Muscle layer of colon (tissue), 2 donors: ENCODE measurements around the gene CSK.

Experiments
- H3K27ac ChIP-seq: one replicate; pipeline ENCODE4 v1.7.0; 2013; ENCODE audit warnings: low read depth, mild to moderate bottlenecking, low read length, moderate library complexity
- H3K27me3 ChIP-seq, 2 donors: one replicate each; pipeline ENCODE4 v1.7.0; 2013; ENCODE audit warnings: low read length in 2 of 2, mild to moderate bottlenecking in 2 of 2; ENCODE audit not compliant: insufficient read depth in 2 of 2, control insufficient read depth in 1 of 2
- H3K36me3 ChIP-seq: one replicate; pipeline ENCODE4 v1.7.0; 2013; ENCODE audit warnings: mild to moderate bottlenecking, low read length; ENCODE audit not compliant: insufficient read depth
- H3K4me1 ChIP-seq: one replicate; pipeline ENCODE4 v1.7.0; 2013; ENCODE audit warnings: mild to moderate bottlenecking, low read length; ENCODE audit not compliant: insufficient read depth
- H3K4me3 ChIP-seq, 2 donors: one replicate each; pipeline ENCODE4 v1.7.0; 2013; ENCODE audit warnings: low read length in 2 of 2, low read depth in 1 of 2, mild to moderate bottlenecking in 1 of 2, moderate library complexity in 1 of 2
- H3K9ac ChIP-seq: one replicate; pipeline ENCODE4 v1.7.0; 2013; ENCODE audit warnings: low read length
- H3K9me3 ChIP-seq: one replicate; pipeline ENCODE4 v1.7.0; 2013; ENCODE audit warnings: mild to moderate bottlenecking, low read length
- donor health status: abdominal sarcoma.
- donor health status: Adenocarcinoma of cecum.

The CSK gene

DNA sequence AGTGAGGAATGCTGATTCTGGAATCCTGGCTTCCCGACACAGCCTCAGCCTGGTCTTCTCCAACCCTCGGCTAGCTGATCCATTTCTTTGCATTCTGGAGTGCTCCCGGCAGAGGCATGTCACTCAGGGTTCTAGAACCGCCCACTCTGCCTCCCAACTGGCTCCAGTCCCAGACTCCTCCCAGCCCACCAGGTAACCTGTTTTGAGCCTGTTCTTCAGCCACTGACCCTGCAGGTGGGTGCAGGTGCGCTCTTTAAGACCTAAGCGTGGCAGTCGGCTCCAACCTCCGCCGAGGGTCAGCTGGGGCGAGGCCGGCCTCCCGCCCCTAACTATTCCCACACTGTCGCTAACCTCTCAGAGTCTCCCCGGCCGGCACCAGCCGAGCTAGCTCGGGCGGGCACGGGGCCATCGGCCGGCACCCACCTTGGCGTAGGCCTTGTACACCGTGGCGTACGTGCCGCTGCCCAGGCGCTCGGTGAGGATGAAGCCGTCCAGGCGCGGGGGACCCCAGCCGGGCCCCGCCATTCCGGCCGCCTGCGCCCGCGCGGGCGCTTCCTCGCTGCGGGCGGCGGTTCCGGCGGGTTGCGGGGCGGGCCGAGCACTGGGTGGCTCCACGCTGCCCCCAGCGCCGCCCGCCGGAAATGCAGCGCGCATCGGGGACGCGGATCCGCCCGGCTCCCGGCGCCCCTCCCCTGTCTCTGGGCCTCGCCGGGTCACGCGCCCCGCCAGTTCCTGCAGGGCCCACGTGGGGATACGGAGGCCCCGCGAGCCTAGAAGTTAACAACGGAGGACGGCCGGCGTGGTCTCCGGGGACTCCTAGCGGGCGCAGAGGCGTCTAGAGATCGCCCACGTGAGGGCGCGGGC is 60.9 kb downstream of the CSK start, which contains the start of gene ULK3:
ULK3 (minus strand) TSS at position 576 of the 864 bp plus-strand sequence; CDS start at position 525, 51 bp downstream.
- Histone ChIP-seq H3K36me3 (peaks cover 40% of the 10 kb centered on the region), H3K9ac (peak within 1 kb of the TSS; percentile 71), H3K4me1 (peaks cover 25% of the 10 kb centered on the region), H3K4me3 (peak within 1 kb of the TSS; percentile 34 to 78), H3K27me3 (no peaks in the 10 kb centered on the region), H3K27ac (peak within 1 kb of the TSS; percentile 79), H3K9me3 (no peaks in the 10 kb centered on the region)

DNA sequence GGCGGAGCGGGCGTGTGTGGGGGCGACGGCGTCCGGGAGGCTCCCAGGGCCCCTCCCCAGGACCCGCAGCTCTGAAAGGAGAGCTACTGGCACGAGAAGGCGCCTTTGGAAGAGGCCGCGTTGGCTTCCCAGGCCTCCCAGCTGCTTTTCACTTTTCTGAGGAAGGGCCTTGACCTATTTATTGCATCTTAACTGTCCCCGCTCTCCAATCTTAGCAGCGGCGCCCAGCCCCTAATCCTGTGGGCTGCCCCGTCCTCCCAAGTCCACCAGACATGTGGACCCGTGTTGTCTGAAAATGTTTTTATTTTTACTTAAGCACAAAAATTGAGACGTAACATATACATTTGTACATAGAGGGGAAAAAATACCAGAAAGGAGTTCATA is 61.6 kb downstream of the CSK start:
- Histone ChIP-seq H3K27me3 (no peaks in the 10 kb centered on the region), H3K36me3 (peaks cover 44% of the 10 kb centered on the region), H3K9ac (peak overlapping the region; percentile 8), H3K27ac (peak overlapping the region; percentile 79), H3K4me3 (peak overlapping the region; percentile 34 to 78), H3K9me3 (no peaks in the 10 kb centered on the region), H3K4me1 (peaks cover 25% of the 10 kb centered on the region)

DNA sequence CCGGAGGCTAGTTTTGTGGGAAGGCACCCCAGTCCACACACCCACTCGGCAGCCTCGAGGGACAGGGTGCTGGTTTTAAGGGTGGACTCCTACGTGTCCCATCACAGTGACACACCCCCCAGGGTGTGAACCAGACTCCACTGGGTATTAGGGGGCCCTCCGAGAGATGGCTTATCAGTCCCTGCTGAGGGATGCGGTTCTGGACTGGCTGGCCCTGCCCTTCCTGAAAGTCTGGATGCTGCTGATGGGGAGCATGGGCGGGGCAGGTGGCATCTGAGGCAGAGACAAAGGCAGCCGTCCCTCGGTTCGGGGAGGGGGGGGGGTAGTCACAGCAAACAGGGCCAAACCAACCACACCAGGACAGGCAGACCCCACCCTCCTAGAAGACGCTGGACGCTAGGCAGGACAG is 62.0 kb downstream of the CSK start:
- Histone ChIP-seq H3K27ac (peak overlapping the region; percentile 79), H3K27me3 (no peaks in the 10 kb centered on the region), H3K36me3 (peaks cover 43% of the 10 kb centered on the region), H3K9me3 (no peaks in the 10 kb centered on the region), H3K9ac (peak overlapping the region; percentile 8), H3K4me1 (peaks cover 25% of the 10 kb centered on the region), H3K4me3 (peak overlapping the region in 1 of 2 donors; percentile 78)

DNA sequence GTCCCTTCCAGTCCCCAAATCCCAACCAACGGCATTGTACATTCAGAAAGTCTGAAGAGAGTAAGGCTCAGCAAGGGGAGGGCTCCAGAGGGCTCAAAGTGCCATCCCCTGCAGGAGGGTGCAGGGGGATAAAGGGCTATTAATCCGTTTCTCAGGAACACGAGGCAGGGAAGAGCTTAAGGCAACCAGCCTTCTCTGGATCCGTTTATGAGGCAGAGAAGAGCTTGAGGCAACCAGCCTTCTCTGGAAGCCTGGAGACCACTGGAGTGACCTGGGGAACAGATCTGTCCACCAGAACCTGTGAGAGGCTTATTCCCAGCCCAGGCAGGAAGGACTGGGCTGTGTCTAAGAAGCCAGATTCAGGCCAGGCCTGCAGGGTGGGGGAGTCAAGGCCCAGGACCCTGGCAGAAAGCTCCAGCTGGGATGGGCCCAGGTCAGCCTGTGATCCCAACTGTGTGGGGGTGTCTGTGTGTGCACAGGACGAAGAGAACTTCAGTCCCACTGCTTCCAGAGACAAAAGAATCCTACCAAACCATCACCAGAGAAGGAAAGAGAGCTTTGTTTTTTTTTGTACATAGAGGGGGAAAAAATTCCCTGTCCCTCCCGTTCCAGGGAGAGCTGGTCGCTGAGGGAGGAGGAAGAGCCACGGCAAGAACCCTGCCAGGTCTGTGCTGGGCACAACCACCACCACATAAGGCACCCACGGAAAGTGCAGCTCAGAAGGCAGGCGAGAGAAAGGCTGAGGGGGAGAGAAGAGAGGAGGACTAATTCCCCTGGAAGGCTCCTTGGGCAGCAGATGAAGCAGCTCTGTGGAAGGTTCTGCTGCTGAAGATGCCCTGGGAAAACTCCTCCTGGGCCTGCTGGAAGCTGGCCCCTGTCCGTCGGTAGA is 62.7 kb downstream of the CSK start:
- Histone ChIP-seq H3K27ac (no peak overlapping the region), H3K4me3 (no peak overlapping the region), H3K36me3 (peaks cover 43% of the 10 kb centered on the region), H3K4me1 (peaks cover 25% of the 10 kb centered on the region), H3K9me3 (no peaks in the 10 kb centered on the region), H3K27me3 (no peaks in the 10 kb centered on the region), H3K9ac (peak overlapping the region; percentile 8)

DNA sequence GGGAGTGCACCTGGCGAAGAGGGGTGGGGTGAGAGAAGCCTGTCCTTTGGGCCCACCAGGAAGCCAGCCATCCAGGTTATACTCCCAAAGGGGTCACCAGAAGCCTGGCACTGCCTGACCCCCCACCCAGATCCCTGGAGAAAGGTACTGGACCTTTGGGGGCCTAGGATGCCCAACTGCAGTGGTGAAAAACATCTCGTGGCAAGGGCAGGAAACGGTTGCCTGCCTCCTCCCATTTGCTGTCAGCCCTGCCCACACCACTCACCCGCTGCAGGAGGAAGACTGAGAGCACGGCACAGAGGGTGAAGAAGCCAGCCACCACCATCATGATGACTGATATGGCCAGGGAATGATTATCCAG is 63.3 kb downstream of the CSK start:
- no peaks in the 10 kb centered on the region for H3K9me3 ChIP-seq
- no peak overlapping the region for H3K27ac ChIP-seq
- H3K4me1 ChIP-seq: peaks cover 25% of the 10 kb centered on the region
- peaks cover 49% of the 10 kb centered on the region for H3K36me3 ChIP-seq
- H3K4me3 ChIP-seq: no peak overlapping the region
- no peak overlapping the region for H3K9ac ChIP-seq
- no peaks in the 10 kb centered on the region for H3K27me3 ChIP-seq

DNA sequence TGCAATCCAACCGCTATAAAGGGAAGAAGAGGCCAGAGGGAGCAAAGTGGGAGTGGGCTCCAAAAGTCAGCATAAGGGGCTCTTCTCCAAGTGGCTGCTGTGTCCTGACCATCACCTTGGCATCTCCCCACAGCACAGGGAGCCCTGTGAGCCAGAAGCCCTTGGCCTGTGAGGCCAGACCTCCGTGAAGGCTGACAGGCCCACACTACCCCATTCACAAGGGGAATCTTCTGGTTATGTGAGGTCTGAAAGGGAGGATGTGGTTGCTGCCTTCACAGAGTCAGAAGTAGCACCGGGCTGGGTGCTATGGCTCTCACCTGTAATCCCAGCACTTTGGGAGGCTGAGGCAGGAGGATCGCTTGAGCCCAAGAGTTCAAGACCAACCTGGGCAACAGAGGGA is 63.7 kb downstream of the CSK start:
- H3K9me3 ChIP-seq: no peaks in the 10 kb centered on the region
- H3K4me1 ChIP-seq: peaks cover 25% of the 10 kb centered on the region
- no peak overlapping the region for H3K9ac ChIP-seq
- no peak overlapping the region for H3K27ac ChIP-seq
- no peaks in the 10 kb centered on the region for H3K27me3 ChIP-seq
- no peak overlapping the region for H3K4me3 ChIP-seq
- peaks cover 53% of the 10 kb centered on the region for H3K36me3 ChIP-seq

DNA sequence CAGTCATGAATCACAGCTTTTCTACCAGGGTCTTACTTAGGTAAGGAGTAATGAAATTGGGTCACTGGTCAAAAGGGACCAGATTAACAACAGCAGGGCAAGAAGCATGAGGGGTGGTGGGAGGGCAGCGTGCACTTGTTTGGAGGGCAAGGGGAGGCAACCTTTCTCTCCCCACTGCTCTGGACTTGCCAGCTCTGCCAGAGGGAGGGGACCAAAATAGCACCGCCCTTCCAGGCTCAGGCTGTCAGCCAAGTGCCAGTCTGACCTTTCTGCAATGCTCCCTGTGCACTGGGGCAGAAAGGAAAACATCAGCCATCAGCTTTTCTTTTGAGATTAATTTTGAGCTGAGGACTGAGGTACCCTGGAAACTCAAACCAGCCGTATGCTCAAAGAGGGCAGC is 65.6 kb downstream of the CSK start:
- Histone ChIP-seq H3K9me3 (no peaks in the 10 kb centered on the region), H3K4me1 (peaks cover 15% of the 10 kb centered on the region), H3K4me3 (no peak overlapping the region), H3K27ac (no peak overlapping the region), H3K27me3 (no peaks in the 10 kb centered on the region), H3K36me3 (peaks cover 71% of the 10 kb centered on the region), H3K9ac (no peak overlapping the region)

DNA sequence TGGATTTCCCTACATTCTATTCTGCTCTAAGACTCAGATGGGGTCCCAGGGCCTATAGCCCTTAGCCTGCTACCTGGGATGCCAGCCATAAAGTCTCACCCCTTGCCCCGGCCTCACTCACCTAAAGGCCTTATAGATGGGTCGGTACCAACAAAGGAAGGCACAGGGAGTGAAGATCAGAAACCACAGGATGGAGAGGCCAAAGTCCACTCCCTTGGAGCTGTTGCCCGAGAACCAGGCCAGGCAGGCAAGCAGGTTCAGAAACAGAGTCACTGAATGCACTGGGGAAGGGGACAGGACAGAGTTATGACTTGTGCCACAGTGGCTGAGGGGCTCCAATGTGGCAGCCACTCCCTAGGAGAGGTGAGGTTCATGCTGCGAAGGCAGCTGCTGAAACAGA is 68.5 kb downstream of the CSK start:
- Histone ChIP-seq H3K27ac (no peak overlapping the region), H3K9me3 (no peaks in the 10 kb centered on the region), H3K27me3 (no peaks in the 10 kb centered on the region), H3K36me3 (peaks cover 77% of the 10 kb centered on the region), H3K4me3 (no peak overlapping the region), H3K9ac (no peak overlapping the region), H3K4me1 (no peaks in the 10 kb centered on the region)

DNA sequence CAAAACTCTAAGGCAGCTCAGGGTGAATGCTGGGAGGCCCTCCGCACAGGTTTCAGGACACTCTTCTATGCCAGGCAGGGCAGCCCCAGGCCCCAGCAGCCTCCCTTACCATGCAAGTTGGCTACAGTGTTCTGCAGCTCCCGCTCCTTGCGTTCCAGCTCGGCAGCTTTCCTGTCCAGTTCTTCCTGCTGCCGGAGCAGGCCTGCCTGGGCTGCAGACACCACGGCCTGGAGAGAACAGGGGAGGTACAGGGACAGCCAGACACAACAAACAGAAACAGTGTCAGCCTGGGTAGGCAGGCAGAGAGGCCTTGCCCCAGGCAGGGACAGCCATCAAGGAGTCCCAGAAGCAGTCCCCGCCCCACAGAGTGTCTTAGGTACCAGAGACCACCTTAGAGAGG is 70.1 kb downstream of the CSK start:
- no peak overlapping the region for H3K9ac ChIP-seq
- H3K27me3 ChIP-seq: no peaks in the 10 kb centered on the region
- peaks cover 69% of the 10 kb centered on the region for H3K36me3 ChIP-seq
- H3K27ac ChIP-seq: no peak overlapping the region
- H3K4me3 ChIP-seq: no peak overlapping the region
- H3K4me1 ChIP-seq: peaks cover 3% of the 10 kb centered on the region
- no peaks in the 10 kb centered on the region for H3K9me3 ChIP-seq
